Testis (tissue), 3 donors: ENCODE results near the gene ARID3A. TPM values are rescaled to one million over a fixed set of nuclear protein-coding genes. Genes with fewer than 3 reads are reported as not detected.

ENCODE experiments used
- DNase-seq: peaks from one replicate; pipeline ENCODE4 v3.0.0-alpha.2; 2019
- H3K27ac ChIP-seq, 2 donors: fragments of 200-600 bp; sonication (generic); one replicate each; pipeline ENCODE4 v1.5.1; 2019
- H3K27me3 ChIP-seq: fragments of 200-600 bp; sonication (generic); one replicate; pipeline ENCODE4 v1.5.1; 2019
- H3K36me3 ChIP-seq: fragments of 200-600 bp; sonication (generic); one replicate; pipeline ENCODE4 v1.5.1; 2017; ENCODE audit warnings: low read depth; ENCODE audit errors: missing control alignments
- H3K4me1 ChIP-seq: fragments of 200-600 bp; sonication (generic); one replicate; pipeline ENCODE4 v1.5.1; 2019
- H3K4me3 ChIP-seq, 2 donors: fragments of 200-600 bp; sonication (generic); one replicate each; pipeline ENCODE4 v1.5.1; 2017 to 2019
- H3K9me3 ChIP-seq: fragments of 200-600 bp; sonication (generic); one replicate; pipeline ENCODE4 v1.5.1; 2017
- POLR2A ChIP-seq: fragments of 450-650 bp; IDR thresholded peaks from one replicate; pipeline ENCODE4 v1.6.1; 2017; ENCODE audit warnings: antibody characterized with exemption, mild to moderate bottlenecking, moderate library complexity
- WGBS, 2 donors: methylation state at CpG; one replicate each; pipeline ENCODE4 v1.1.5; 2018; 5-methylcytosine and 5-hydroxymethylcytosine counted together
- intact Hi-C: fragments of 100-400 bp; cut with DNase I; formaldehyde crosslinking; loops from one replicate; pipeline ENCODE4 v1.15.1; 2023; ENCODE audit warnings: low total_unique reads
- polyA plus RNA-seq: library from polyadenylated mRNA; stranded (reverse); fragments of 350-450 nt; fragmentation: Illumina TruSeq; extraction: RNeasy Lipid Tissue Mini Kit (QIAGEN cat#74804); gene quantifications from one replicate; pipeline ENCODE4 v1.2.3, GENCODE V29; 2014; ENCODE audit warnings: low read depth, low replicate concordance; ENCODE audit not compliant: insufficient read depth
- total RNA-seq, 2 donors: library from RNA; depleted of rRNA; stranded (reverse); fragments of >200 nt; gene quantifications; one replicate each; pipeline ENCODE4 v1.2.3, GENCODE V29; 2016
- TF ChIP-seq, protein P1 (sequence below), 3 experiments: fragments of 450-650 bp in 2 of 3; fragments of 200-600 bp in 1 of 3; sonication (generic) in 1 of 3; IDR thresholded peaks; one replicate each; pipeline ENCODE4 v1.5.1; 2016 to 2019; ENCODE audit warnings: antibody characterized with exemption in 3 of 3, mild to moderate bottlenecking in 2 of 3, moderate library complexity in 1 of 3

ARID3A gene
- total and polyA plus RNA-seq, 3 donors from 2014 or later: 15.3 to 38.2 (median 26.5) TPM

DNA sequence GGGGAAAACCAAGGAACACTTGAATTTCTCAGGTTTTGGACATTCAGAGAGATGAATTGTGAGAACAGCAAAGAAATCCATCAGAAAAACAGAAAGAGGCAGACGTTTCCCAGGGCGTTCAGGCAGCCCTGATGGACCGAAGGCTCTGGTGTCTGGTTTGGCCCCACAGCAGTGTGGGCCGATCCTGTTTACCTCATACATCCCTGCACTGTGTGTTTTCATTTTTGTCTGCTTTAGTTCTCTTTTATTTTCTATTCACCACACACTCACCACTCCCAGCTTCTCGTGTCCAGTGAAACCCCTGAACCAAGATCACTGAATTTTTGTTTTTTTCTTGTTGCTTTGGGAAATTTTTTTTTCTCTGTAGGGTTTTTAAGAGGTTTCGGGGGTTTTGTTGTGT, 46.4 kb downstream of the ARID3A start:
- intact Hi-C loops: no loop called here
- no peaks in the 10 kb centered on the region for H3K4me1 ChIP-seq
- no peak for DNase-seq
- 91 to 96% methylated on average over 6 of the region's 6 CpGs for WGBS, 2 donors
- H3K4me3 ChIP-seq: no peak overlapping the region
- no peaks in the 10 kb centered on the region for H3K36me3 ChIP-seq
- H3K27me3 ChIP-seq: no peaks in the 10 kb centered on the region
- H3K27ac ChIP-seq: no peak overlapping the region
- TF ChIP-seq, protein P1, sequence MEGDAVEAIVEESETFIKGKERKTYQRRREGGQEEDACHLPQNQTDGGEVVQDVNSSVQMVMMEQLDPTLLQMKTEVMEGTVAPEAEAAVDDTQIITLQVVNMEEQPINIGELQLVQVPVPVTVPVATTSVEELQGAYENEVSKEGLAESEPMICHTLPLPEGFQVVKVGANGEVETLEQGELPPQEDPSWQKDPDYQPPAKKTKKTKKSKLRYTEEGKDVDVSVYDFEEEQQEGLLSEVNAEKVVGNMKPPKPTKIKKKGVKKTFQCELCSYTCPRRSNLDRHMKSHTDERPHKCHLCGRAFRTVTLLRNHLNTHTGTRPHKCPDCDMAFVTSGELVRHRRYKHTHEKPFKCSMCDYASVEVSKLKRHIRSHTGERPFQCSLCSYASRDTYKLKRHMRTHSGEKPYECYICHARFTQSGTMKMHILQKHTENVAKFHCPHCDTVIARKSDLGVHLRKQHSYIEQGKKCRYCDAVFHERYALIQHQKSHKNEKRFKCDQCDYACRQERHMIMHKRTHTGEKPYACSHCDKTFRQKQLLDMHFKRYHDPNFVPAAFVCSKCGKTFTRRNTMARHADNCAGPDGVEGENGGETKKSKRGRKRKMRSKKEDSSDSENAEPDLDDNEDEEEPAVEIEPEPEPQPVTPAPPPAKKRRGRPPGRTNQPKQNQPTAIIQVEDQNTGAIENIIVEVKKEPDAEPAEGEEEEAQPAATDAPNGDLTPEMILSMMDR (IDR thresholded peaks at IDR 0.05): no peak
- no peak for TF ChIP-seq POLR2A
- no peaks in the 10 kb centered on the region for H3K9me3 ChIP-seq

- no peak overlapping the region for H3K4me3 ChIP-seq
- H3K36me3 ChIP-seq: no peaks in the 10 kb centered on the region
- intact Hi-C loops: no loop called here
- no peak overlapping the region for H3K27ac ChIP-seq
- no peaks in the 10 kb centered on the region for H3K4me1 ChIP-seq
- WGBS, 2 donors: 83 to 94% methylated on average over 18 to 29 of the region's 29 CpGs
- H3K27me3 ChIP-seq: no peaks in the 10 kb centered on the region
- H3K9me3 ChIP-seq: no peaks in the 10 kb centered on the region
- no peak for DNase-seq
- TF ChIP-seq POLR2A: no peak
These were observed 48.1 kb downstream of the ARID3A start for GRCh38 chr19:973726-974563.

GRCh38 chr19:974564-975257, 48.9 kb downstream of the ARID3A start:
- Histone ChIP-seq H3K4me1 (no peaks in the 10 kb centered on the region), H3K36me3 (no peaks in the 10 kb centered on the region), H3K9me3 (no peaks in the 10 kb centered on the region), H3K27ac (no peak overlapping the region), H3K4me3 (no peak overlapping the region), H3K27me3 (no peaks in the 10 kb centered on the region)
- TF ChIP-seq POLR2A: no peak
- TF ChIP-seq, protein P1 (IDR thresholded peaks at IDR 0.05): no peak
- intact Hi-C loops: no loop called here
- WGBS, 2 donors: 84 to 87% methylated on average over 13 to 37 of the region's 37 CpGs
- DNase-seq: no peak

- Histone ChIP-seq H3K4me3 (no peak overlapping the region), H3K4me1 (no peaks in the 10 kb centered on the region), H3K27ac (no peak overlapping the region), H3K27me3 (no peaks in the 10 kb centered on the region), H3K36me3 (no peaks in the 10 kb centered on the region), H3K9me3 (no peaks in the 10 kb centered on the region)
- no peak for TF ChIP-seq POLR2A
- TF ChIP-seq, protein P1 (IDR thresholded peaks at IDR 0.05): no peak
- WGBS, 2 donors: 80 to 82% methylated on average over 10 of the region's 10 CpGs
- intact Hi-C loops: no loop called here
- DNase-seq: no peak
These were observed 50.6 kb downstream of the ARID3A start for GRCh38 chr19:976476-976875.

DNA sequence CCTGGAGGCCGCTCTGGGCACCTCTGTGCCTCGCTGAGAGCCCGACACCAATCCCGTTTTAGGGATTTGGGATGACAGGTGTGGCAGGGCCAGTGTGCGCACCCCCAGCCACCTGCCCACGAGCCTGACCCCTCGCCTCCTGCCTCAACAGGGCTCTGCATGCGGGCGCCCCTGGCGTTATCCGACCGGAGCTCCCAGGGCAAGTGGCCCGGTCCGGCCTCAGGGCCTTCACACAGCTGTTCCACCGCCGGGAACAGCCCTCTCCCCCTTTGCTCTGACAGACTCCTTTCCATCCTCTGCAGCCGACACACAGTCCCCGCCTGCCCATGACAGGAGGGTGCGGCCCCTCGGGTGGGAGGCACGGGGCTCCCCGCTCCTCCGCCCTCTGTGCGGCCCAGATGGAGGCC, 51.2 kb downstream of the ARID3A start:
- Histone ChIP-seq H3K4me1 (no peaks in the 10 kb centered on the region), H3K27ac (no peak overlapping the region), H3K27me3 (no peaks in the 10 kb centered on the region), H3K4me3 (no peak overlapping the region), H3K9me3 (no peaks in the 10 kb centered on the region), H3K36me3 (no peaks in the 10 kb centered on the region)
- TF ChIP-seq, protein P1 (IDR thresholded peaks at IDR 0.05): no peak
- TF ChIP-seq POLR2A: no peak
- WGBS, 2 donors: 78 to 89% methylated on average over 17 to 23 of the region's 24 CpGs
- no peak for DNase-seq
- intact Hi-C loops: no loop called here
